Natural killer cell (primary cell): ENCODE measurements around the gene PHF19. TPM values are rescaled to one million over a fixed set of nuclear protein-coding genes. Genes with fewer than 3 reads are reported as not detected.

ENCODE experiments used
- ATAC-seq, 3 donors: fragments of 150-1000 bp in 2 of 3; fragments of 200-7000 bp in 1 of 3; cut with Tn5 transposase; 1 replicate in 1 of 3; 2 replicates in 2 of 3; pipeline ENCODE4 v1.10.0; 2021; ENCODE audit warnings: mild to moderate bottlenecking in 2 of 3, moderate library complexity in 2 of 3
- DNase-seq, 2 donors: peaks; one replicate each; pipeline versions ENCODE4 v3.0.0 to v3.0.0-alpha.2; 2013 to 2021; ENCODE audit warnings: mixed read lengths in 1 of 2
- H3K27ac ChIP-seq: one replicate; pipeline ENCODE4 v1.5.1; 2013; ENCODE audit warnings: mild to moderate bottlenecking, low read length
- H3K27me3 ChIP-seq: one replicate; pipeline ENCODE4 v1.6.1; 2013; ENCODE audit warnings: low read length; ENCODE audit not compliant: control insufficient read depth, insufficient read depth
- H3K36me3 ChIP-seq: one replicate; pipeline ENCODE4 v1.6.1; 2013; ENCODE audit warnings: low read length; ENCODE audit not compliant: control insufficient read depth, insufficient read depth
- H3K4me1 ChIP-seq: one replicate; pipeline ENCODE4 v1.6.1; 2013; ENCODE audit warnings: low read length; ENCODE audit not compliant: control insufficient read depth, insufficient read depth
- H3K4me3 ChIP-seq: one replicate; pipeline ENCODE4 v1.5.1; 2013; ENCODE audit warnings: low read length
- H3K9me3 ChIP-seq: one replicate; pipeline ENCODE4 v1.6.1; 2013; ENCODE audit warnings: low read length; ENCODE audit not compliant: control insufficient read depth, insufficient read depth
- H3K27ac Mint-ChIP-seq, 2 donors: one replicate each; pipeline ENCODE4 v1.8.0; 2022; ENCODE audit warnings: mild to moderate bottlenecking in 2 of 2, mixed read lengths in 2 of 2, moderate library complexity in 1 of 2
- H3K27me3 Mint-ChIP-seq, 2 donors: one replicate each; pipeline ENCODE4 v1.8.0; 2022; ENCODE audit warnings: low read depth in 2 of 2, mixed read lengths in 2 of 2
- H3K36me3 Mint-ChIP-seq: one replicate; pipeline ENCODE4 v1.8.0; 2022; ENCODE audit warnings: mixed read lengths
- H3K4me1 Mint-ChIP-seq, 2 donors: one replicate each; pipeline ENCODE4 v1.8.0; 2022; ENCODE audit warnings: mixed read lengths in 2 of 2
- H3K4me3 Mint-ChIP-seq: one replicate; pipeline ENCODE4 v1.8.0; 2022; ENCODE audit warnings: mild to moderate bottlenecking, moderate library complexity, mixed read lengths
- H3K9me3 Mint-ChIP-seq, 2 donors: one replicate each; pipeline ENCODE4 v1.8.0; 2022; ENCODE audit warnings: mixed read lengths in 2 of 2
- CTCF ChIP-seq: fragments of 200-600 bp; IDR thresholded peaks from one replicate; pipeline ENCODE4 v1.8.0; 2022; ENCODE audit warnings: antibody characterized with exemption
- WGBS: methylation state at CpG from one replicate; pipeline ENCODE4 v1.1.7; 2013; ENCODE audit warnings: missing lambda C conversion rate; ENCODE audit not compliant: insufficient coverage; 5-methylcytosine and 5-hydroxymethylcytosine counted together
- intact Hi-C: fragments of 100-400 bp; cut with micrococcal nuclease; formaldehyde crosslinking; loops from one replicate; pipeline ENCODE4 v1.14.2; 2022
- total RNA-seq, 4 donors: library from RNA; stranded (reverse); fragments of 120-200 nt in 1 of 4; gene quantifications; one replicate each; pipeline versions ENCODE4 v1.2.3 to v1.2.4, GENCODE V29; 2013 to 2022

Gene PHF19
- total RNA-seq, 3 donors from 2014 or later (not counting 1 experiment from before 2014, with no cell fraction given) = 34.1 to 54.0 (median 47.8) TPM

GRCh38 chr9:120918931-120919842 lies 42.2 kb upstream of the PHF19 start:
- intact Hi-C loops = no loop called here
- Histone ChIP-seq H3K4me3 (no peak overlapping the region), H3K27ac (peak overlapping the region; percentile 21), H3K36me3 (peaks cover 35% of the 10 kb centered on the region), H3K9me3 (no peaks in the 10 kb centered on the region), H3K4me1 (peaks cover 75% of the 10 kb centered on the region), H3K27me3 (no peaks in the 10 kb centered on the region)
- Mint-ChIP-seq H3K9me3 (no peaks in the 10 kb centered on the region), H3K36me3 (no peaks in the 10 kb centered on the region), H3K4me3 (peak overlapping the region; percentile 72), H3K27me3 (no peaks in the 10 kb centered on the region), H3K27ac (peak overlapping the region; percentile 82 to 84), H3K4me1 (peaks cover 44 to 49% of the 10 kb centered on the region in 2 donors)
- no peak for TF ChIP-seq CTCF
- no peak for ATAC-seq
- 84% methylated on average over 20 of the region's 20 CpGs for WGBS
- DNase-seq = peak in 1 of 2 donors; percentile 13

- Histone ChIP-seq H3K36me3 (peaks cover 39% of the 10 kb centered on the region), H3K27ac (no peak overlapping the region), H3K9me3 (no peaks in the 10 kb centered on the region), H3K4me1 (peaks cover 65% of the 10 kb centered on the region), H3K4me3 (no peak overlapping the region), H3K27me3 (no peaks in the 10 kb centered on the region)
- Mint-ChIP-seq H3K4me3 (peak overlapping the region; percentile 42), H3K27ac (peak overlapping the region; percentile 56 to 67), H3K4me1 (peaks cover 35 to 40% of the 10 kb centered on the region in 2 donors), H3K27me3 (no peaks in the 10 kb centered on the region), H3K36me3 (no peaks in the 10 kb centered on the region), H3K9me3 (no peaks in the 10 kb centered on the region)
- ATAC-seq (no peak), DNase-seq (peak in 1 of 2 donors; percentile 19)
- no peak for TF ChIP-seq CTCF
- 92% methylated on average over 4 of the region's 4 CpGs for WGBS
- intact Hi-C loops = no loop called here
These were observed 41.2 kb upstream of the PHF19 start for GRCh38 chr9:120917929-120918762.

GRCh38 chr9:120916991-120917880 lies 40.2 kb upstream of the PHF19 start:
- Mint-ChIP-seq H3K4me1 (peaks cover 35 to 40% of the 10 kb centered on the region in 2 donors), H3K27me3 (no peaks in the 10 kb centered on the region), H3K4me3 (peak overlapping the region; percentile 25), H3K36me3 (no peaks in the 10 kb centered on the region), H3K27ac (peak overlapping the region; percentile 54 to 61), H3K9me3 (no peaks in the 10 kb centered on the region)
- DNase-seq (peak in 1 of 2 donors; percentile 10), ATAC-seq (no peak)
- intact Hi-C loops = no loop called here
- Histone ChIP-seq H3K27ac (no peak overlapping the region), H3K4me3 (no peak overlapping the region), H3K36me3 (peaks cover 41% of the 10 kb centered on the region), H3K4me1 (peaks cover 55% of the 10 kb centered on the region), H3K27me3 (no peaks in the 10 kb centered on the region), H3K9me3 (no peaks in the 10 kb centered on the region)
- no peak for TF ChIP-seq CTCF
- WGBS = 94% methylated on average over 8 of the region's 8 CpGs
